ENCODE measurements around the gene PUM1.
A peak's percentile ranks its signal among the peaks of the same experiment; 100 is the strongest.

The PUM1 gene

GRCh38 chr1:30919025-30919881 lies 146.3 kb downstream of the PUM1 start:
- no peak for TF ChIP-seq CTCF (IDR thresholded peaks at IDR 0.05; ENCODE audit: low read length, missing control alignments)
- H3K4me3 ChIP-seq (replicated peaks; ENCODE audit: low read depth, low read length) = no peak overlapping the region
- peak; percentile 70 for DNase-seq (ENCODE audit: low read depth)

DNA sequence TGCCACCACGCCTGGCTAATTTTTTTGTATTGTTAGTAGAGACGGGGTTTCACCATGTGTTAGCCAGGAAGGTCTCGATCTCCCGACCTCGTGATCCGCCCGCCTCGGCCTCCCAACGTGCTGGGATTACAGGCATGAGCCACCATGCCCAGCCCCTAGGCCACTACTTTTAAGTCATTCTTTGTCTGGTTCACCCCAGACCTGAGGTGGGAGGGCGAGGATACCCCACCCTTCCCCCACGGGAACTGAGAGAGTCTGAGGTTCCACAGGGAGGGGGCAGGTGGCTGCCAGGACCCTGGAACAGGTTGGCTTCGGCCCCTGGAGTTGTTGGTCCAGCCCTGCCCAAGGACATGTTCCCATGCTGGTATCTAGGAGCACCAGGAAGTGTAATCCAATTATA lies 149.2 kb downstream of the PUM1 start:
- no peak for TF ChIP-seq CTCF (IDR thresholded peaks at IDR 0.05; ENCODE audit: low read length, missing control alignments)
- no peak overlapping the region for H3K4me3 ChIP-seq (replicated peaks; ENCODE audit: low read depth, low read length)
- DNase-seq (ENCODE audit: low read depth) = no peak

DNA sequence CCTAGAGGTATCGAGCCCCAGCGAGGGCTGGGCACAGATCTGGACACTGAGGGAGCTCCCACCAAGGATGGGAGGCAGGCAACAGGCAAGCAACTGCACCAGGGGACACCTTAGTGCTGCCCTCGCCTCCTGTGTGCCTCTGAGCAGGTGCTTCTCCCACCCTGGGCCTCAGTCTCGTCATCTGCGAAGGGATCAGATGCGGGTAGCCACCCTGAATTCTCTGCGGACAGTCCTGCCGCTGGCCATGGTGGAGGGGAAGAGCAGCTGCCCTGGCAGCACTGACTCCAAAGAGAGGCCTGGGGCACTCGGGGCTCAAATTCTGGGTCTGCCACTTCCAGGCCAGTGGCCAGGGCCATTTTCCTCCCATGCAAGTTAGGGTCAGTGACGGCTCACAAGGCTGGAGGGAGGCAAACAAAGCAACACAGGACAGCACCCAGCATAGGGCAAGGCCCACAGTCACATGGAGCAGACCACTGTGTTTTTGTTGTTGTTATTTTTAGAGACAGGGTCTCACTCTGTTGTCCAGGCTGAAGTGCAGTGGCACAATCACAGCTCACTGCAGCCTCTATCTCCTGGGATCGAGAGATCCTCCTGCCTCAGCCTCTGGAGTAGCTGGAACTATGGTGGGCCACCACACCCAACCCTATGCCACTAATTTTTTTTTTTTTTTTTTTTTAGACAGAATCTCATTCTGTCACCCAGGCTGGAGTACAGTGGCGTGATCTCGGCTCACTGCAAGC lies 149.9 kb downstream of the PUM1 start:
- H3K4me3 ChIP-seq (replicated peaks; ENCODE audit: low read depth, low read length) = no peak overlapping the region
- no peak for TF ChIP-seq CTCF (IDR thresholded peaks at IDR 0.05; ENCODE audit: low read length, missing control alignments)
- DNase-seq (ENCODE audit: low read depth) = no peak

GRCh38 chr1:30914931-30915330 lies 150.6 kb downstream of the PUM1 start:
- H3K4me3 ChIP-seq (replicated peaks; ENCODE audit: low read depth, low read length) = no peak overlapping the region
- no peak for TF ChIP-seq CTCF (IDR thresholded peaks at IDR 0.05; ENCODE audit: low read length, missing control alignments)

DNA sequence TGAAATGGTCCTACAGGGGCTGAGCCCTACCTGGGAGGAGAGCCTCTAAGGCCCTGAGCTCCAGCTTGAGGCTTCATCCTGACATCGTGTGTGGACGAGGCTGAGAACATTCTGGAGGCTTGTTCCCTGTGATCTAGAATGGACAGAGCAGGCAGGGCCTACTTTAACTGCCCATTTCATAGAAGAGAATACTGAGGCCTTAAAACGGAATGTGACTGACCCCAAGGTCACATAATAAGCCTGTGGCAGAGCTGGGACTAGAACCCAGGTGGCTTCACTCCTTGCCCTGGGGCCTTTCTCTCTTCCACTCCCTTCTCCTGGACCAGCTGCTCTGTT lies 151.0 kb downstream of the PUM1 start:
- no peak for DNase-seq (ENCODE audit: low read depth)
- no peak overlapping the region for H3K4me3 ChIP-seq (replicated peaks; ENCODE audit: low read depth, low read length)
- no peak for TF ChIP-seq CTCF (IDR thresholded peaks at IDR 0.05; ENCODE audit: low read length, missing control alignments)

More at GRCh38 chr1:30914931-30915330, 150.6 kb downstream of the PUM1 start:
- DNase-seq (ENCODE audit: low read depth) = no peak

DNA sequence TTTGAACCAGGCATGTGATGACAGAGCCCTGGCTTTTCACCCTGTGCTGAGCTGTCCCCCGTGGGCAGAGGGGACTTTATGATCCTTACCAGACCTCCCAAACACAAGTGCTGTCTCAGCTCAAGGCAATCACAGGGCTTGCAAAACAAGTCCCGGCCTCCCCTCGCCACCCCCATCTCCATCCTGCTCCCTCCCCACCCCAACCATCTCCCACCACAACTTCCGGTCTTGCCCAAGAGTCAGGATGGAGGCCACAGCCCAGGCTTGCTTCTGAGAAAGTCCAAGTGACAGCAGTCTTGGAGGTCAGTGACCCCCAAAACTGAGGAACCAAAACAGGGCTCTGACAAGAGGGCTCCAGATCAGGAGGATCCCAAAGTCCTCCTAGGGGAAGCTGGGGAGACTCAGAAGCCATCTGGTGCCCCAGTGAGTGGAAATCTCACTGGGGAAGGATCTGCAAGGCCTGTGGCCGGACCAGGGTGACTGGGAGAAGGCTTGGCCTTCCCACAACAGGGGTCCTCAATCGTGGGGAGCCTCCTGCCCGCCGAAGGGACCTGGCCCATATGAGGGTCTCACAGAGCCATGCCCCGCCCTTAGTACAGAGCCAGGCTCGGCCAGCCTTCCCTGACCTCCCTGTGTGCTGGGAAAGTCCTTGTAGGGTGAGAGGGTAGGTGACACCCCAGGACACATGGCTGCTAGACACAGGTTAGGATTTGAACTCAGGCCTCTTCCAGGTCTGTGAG lies 152.4 kb downstream of the PUM1 start:
- TF ChIP-seq CTCF (IDR thresholded peaks at IDR 0.05; ENCODE audit: low read length, missing control alignments) = no peak
- no peak overlapping the region for H3K4me3 ChIP-seq (replicated peaks; ENCODE audit: low read depth, low read length)
- DNase-seq (ENCODE audit: low read depth) = peak; percentile 54

Measured in fibroblast of pulmonary artery (primary cell).